OCI-LY3 (cell line): ENCODE measurements around the gene C11orf68.
A peak's percentile ranks its signal among the peaks of the same experiment; 100 is the strongest.

Source experiments
- CTCF ChIP-seq: fragments of 200-600, 300-600 bp; sonication (generic); IDR thresholded peaks from 2 replicates; pipeline ENCODE4 v1.5.1; 2014; ENCODE audit warnings: antibody characterized with exemption, low read length, low read depth
- EZH2phosphoT487 ChIP-seq: fragments of 200-600 bp; shearing (Covaris generic); IDR thresholded peaks from 2 replicates; pipeline ENCODE4 v1.6.1; 2018; ENCODE audit warnings: antibody characterized with exemption, mixed run types, low read depth

GRCh38 chr11:65884716-65885092, 34.2 kb downstream of the C11orf68 start:
- TF ChIP-seq EZH2phosphoT487 (no peak), CTCF (peak; percentile 100)
